BJ (cell line): Measurements from ENCODE around the gene ASCL2. TPM values are rescaled to one million over a fixed set of nuclear protein-coding genes. Genes with fewer than 3 reads are reported as not detected.

Source experiments
- CTCF ChIA-PET: fragments of 350-600 bp; formaldehyde crosslinking; extraction: SDS; loops from one replicate; lab custom pipeline; 2021; ENCODE audit warnings: antibody characterized with exemption, inconsistent platforms; lab: Yijun Ruan, JAX
- POLR2A ChIA-PET: fragments of 300-600 bp; sonication (Branson Sonifier 250); formaldehyde crosslinking; extraction: SDS; loops from one replicate; lab custom pipeline; 2021; ENCODE audit warnings: antibody characterized with exemption; lab: Charles Lee
- DNase-seq: peaks from one replicate; pipeline ENCODE4 v3.0.0-alpha.2; 2011; ENCODE audit warnings: low read depth
- H3K27me3 ChIP-seq: 2 replicates; pipeline ENCODE4 v1.6.0; 2011; ENCODE audit warnings: low read length; ENCODE audit not compliant: control insufficient read depth, insufficient read depth
- H3K36me3 ChIP-seq: 2 replicates; pipeline ENCODE4 v1.5.1; 2011; ENCODE audit warnings: low read length; ENCODE audit not compliant: control insufficient read depth, insufficient read depth
- H3K4me3 ChIP-seq: 2 replicates; pipeline ENCODE4 v1.5.1; 2011; ENCODE audit warnings: low read depth, mild to moderate bottlenecking, control low read depth, low read length
- polyA plus RNA-seq: library from polyadenylated mRNA; depleted of rRNA; stranded (reverse); fragments of >200 nt; gene quantifications from 2 replicates; pipeline ENCODE4 v1.2.3, GENCODE V29; 2011
- TF ChIP-seq, protein P1 (sequence below): IDR thresholded peaks from 2 replicates; pipeline ENCODE4 v1.5.1; 2011; ENCODE audit warnings: low read depth, mild to moderate bottlenecking, control low read depth, inconsistent platforms, low read length, moderate library complexity; ENCODE audit not compliant: insufficient read depth

ASCL2 gene
- polyA plus RNA-seq, 1 experiment: not detected

DNA sequence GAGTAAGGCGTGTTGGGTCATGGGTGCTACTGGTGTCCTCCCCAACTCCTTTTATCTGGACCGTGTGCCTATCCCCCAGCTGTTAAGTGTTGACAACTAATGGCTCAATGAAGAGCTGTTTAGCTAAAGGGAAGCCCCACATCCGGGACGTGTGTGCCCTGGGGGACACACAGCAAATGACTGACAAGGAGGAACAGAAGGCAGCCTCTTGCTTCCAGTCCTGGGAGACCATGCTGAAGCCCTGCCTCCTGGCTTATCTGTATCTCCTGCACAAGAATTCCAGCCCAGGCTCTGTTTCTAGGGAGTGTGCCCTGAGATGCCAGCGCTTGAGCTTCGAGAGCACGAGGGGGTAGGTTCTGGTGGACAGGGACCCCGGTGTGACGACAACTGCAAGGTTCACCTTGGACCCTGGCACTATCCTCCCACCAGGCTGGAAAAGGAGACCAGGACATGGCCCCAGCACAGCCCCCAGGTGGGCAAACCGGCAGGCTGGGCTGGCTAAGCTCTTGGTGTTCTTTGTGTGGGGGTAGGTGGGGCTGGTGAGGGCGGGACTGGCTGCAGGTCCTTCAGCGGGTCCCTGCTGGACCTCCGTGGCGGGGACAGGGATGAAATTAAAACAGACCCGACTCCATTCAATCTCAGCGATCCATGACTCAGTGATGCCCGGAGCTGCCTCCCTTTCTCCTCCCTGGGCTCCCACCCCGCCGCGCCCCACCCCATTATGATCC lies 21.0 kb downstream of the ASCL2 start:
- Histone ChIP-seq H3K36me3 (no peaks in the 10 kb centered on the region), H3K4me3 (no peak overlapping the region), H3K27me3 (no peaks in the 10 kb centered on the region)
- no peak for DNase-seq
- ChIA-PET CTCF (interaction anchor here (1.3 kb wide), 2 partner anchors 57 to 151 kb away, joined by 3 read pairs; partner anchors contain the start of gene TSSC4), POLR2A (no interaction called here)
- TF ChIP-seq, protein P1, sequence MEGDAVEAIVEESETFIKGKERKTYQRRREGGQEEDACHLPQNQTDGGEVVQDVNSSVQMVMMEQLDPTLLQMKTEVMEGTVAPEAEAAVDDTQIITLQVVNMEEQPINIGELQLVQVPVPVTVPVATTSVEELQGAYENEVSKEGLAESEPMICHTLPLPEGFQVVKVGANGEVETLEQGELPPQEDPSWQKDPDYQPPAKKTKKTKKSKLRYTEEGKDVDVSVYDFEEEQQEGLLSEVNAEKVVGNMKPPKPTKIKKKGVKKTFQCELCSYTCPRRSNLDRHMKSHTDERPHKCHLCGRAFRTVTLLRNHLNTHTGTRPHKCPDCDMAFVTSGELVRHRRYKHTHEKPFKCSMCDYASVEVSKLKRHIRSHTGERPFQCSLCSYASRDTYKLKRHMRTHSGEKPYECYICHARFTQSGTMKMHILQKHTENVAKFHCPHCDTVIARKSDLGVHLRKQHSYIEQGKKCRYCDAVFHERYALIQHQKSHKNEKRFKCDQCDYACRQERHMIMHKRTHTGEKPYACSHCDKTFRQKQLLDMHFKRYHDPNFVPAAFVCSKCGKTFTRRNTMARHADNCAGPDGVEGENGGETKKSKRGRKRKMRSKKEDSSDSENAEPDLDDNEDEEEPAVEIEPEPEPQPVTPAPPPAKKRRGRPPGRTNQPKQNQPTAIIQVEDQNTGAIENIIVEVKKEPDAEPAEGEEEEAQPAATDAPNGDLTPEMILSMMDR: no peak

- Histone ChIP-seq H3K4me3 (no peak overlapping the region), H3K27me3 (peaks cover 3% of the 10 kb centered on the region; the same call in 1 of the 2 replicates), H3K36me3 (no peaks in the 10 kb centered on the region)
- ChIA-PET POLR2A (no interaction called here), CTCF (interaction anchor here (1.3 kb wide), 1 partner anchor 58 kb away, joined by 3 read pairs; no protein-coding TSS in a partner anchor)
- DNase-seq: no peak
- TF ChIP-seq, protein P1: no peak
These were observed 21.6 kb downstream of the ASCL2 start for GRCh38 chr11:2248762-2249161.

DNA sequence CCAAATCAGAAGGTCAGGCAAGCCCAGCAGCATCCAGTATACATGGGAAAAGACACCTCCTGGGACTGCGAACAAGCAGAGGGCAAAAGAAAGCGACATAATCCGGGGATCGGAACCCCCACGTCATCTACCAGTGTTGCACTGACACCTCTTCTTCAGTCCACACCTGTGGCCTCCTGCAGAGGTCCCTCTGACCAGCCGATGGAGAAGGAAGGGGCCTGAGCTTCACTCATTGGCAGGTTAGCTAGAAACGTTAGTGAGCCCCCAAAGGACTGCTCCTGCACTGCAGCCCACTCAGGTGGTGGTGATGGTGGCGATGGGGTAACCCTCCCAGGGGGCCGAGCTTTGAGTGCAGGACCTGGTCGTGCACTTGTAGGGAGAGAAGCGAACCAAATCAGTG lies 22.1 kb downstream of the ASCL2 start:
- DNase-seq: no peak
- TF ChIP-seq, protein P1: no peak
- ChIA-PET POLR2A (no interaction called here), CTCF (interaction anchor here (1.3 kb wide), 1 partner anchor 58 kb away, joined by 3 read pairs; no protein-coding TSS in a partner anchor)
- H3K4me3 ChIP-seq: no peak overlapping the region
- H3K36me3 ChIP-seq: no peaks in the 10 kb centered on the region
- H3K27me3 ChIP-seq: peaks cover 3% of the 10 kb centered on the region; the same call in 1 of the 2 replicates

- ChIA-PET POLR2A (no interaction called here), CTCF (no interaction called here)
- Histone ChIP-seq H3K27me3 (peaks cover 3% of the 10 kb centered on the region; the same call in 1 of the 2 replicates), H3K36me3 (no peaks in the 10 kb centered on the region), H3K4me3 (no peak overlapping the region)
- no peak for DNase-seq
- TF ChIP-seq, protein P1: no peak
These were observed 22.9 kb downstream of the ASCL2 start for GRCh38 chr11:2247496-2247895.

DNA sequence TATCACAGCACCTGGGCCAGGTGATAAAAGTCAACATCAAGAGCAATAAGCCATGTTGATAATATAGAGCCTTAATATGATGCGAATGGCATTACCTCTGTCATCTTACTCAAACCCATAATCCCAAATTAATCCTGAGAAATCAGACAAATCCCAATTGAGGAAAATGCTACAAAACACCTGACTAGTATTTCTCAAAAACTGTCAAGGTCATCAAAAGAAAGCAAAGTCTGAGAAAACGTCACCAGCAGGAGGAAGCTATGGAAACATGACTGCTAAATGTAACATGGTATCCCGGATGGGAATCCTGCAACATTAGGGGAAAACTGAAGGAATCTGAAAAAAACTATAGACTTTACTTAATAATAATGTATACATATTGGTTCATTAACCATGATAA lies 29.6 kb downstream of the ASCL2 start:
- ChIA-PET CTCF (interaction anchor here (1.4 kb wide), 1 partner anchor 180 kb away, joined by 3 read pairs; no protein-coding TSS in a partner anchor), POLR2A (no interaction called here)
- Histone ChIP-seq H3K27me3 (peaks cover 5% of the 10 kb centered on the region), H3K4me3 (no peak overlapping the region), H3K36me3 (no peaks in the 10 kb centered on the region)
- TF ChIP-seq, protein P1: no peak
- no peak for DNase-seq
